HepG2 (cell line): ENCODE measurements around the gene C21orf91. TPM values are rescaled to one million over a fixed set of nuclear protein-coding genes. Genes with fewer than 3 reads are reported as not detected.

Source experiments
- ATAC-seq: fragments of 200-7000 bp; cut with Tn5 transposase; 3 replicates; pipeline ENCODE4 v1.9.1; 2020; ENCODE audit warnings: mild to moderate bottlenecking, moderate library complexity
- BruUV-seq: library from RNA; stranded (reverse); fragments of 400-500 nt; replicated peaks from 2 replicates; lab custom pipeline; 2021; lab: Mats Ljungman, UMichigan
- CTCF ChIA-PET: fragments of 300-600 bp; formaldehyde crosslinking; extraction: SDS; loops from one replicate; lab custom pipeline; 2021; ENCODE audit warnings: low total read pairs, inconsistent platforms, low intra/inter-chr PET ratio; lab: Yijun Ruan, JAX
- POLR2A ChIA-PET: fragments of 350-600 bp; sonication (Branson Sonifier 250); formaldehyde crosslinking; loops from one replicate; lab custom pipeline; 2020; ENCODE audit warnings: antibody characterized with exemption, inconsistent platforms; lab: Yijun Ruan, JAX
- DNase-seq: peaks from one replicate; pipeline ENCODE4 v3.0.0-alpha.2; 2015; ENCODE audit warnings: low spot score
- FAIRE-seq: peaks from 3 replicates; lab custom pipeline; 2011; peaks lifted over from hg19 to GRCh38; lab: Jason Lieb, UNC
- H2AFZ ChIP-seq: one replicate; pipeline ENCODE4 v1.6.1; 2011; ENCODE audit warnings: low read length, inconsistent platforms
- H3K27ac ChIP-seq: fragments of 300-600 bp; 3 replicates; pipeline ENCODE4 v1.8.0; 2011; ENCODE audit warnings: mixed run types, mild to moderate bottlenecking, mixed read lengths, low read length, inconsistent platforms; ENCODE audit not compliant: insufficient read depth; ENCODE audit errors: extremely low read length
- H3K27me3 ChIP-seq, 2 experiments: fragments of 200-600 bp in 1 of 2; 2 replicates in 1 of 2; 3 replicates in 1 of 2; pipeline versions ENCODE4 v1.6.0 to v1.8.0; 2011; ENCODE audit warnings: low read length in 2 of 2, mild to moderate bottlenecking in 2 of 2, moderate library complexity in 2 of 2, inconsistent platforms in 1 of 2; ENCODE audit not compliant: insufficient read depth in 2 of 2, control insufficient read depth in 1 of 2
- H3K36me3 ChIP-seq, 2 experiments: fragments of 200-600 bp in 1 of 2; replicated peaks in 1 of 2; 2 replicates in 1 of 2; 3 replicates in 1 of 2; pipeline versions ENCODE4 v1.5.1 to v1.8.0; 2011; ENCODE audit warnings: low read length in 2 of 2, inconsistent platforms in 1 of 2; ENCODE audit not compliant: insufficient read depth in 2 of 2, control insufficient read depth in 1 of 2
- H3K4me1 ChIP-seq: 2 replicates; pipeline ENCODE4 v1.5.1; 2012; ENCODE audit warnings: low read length, inconsistent platforms; ENCODE audit not compliant: insufficient read depth
- H3K4me2 ChIP-seq: 2 replicates; pipeline ENCODE4 v1.6.0; 2011; ENCODE audit warnings: low read depth, low read length, inconsistent platforms
- H3K4me3 ChIP-seq, 3 experiments: fragments of 200-600 bp in 1 of 3; sonication (generic), shearing (Covaris generic) in 1 of 3; replicated peaks in 1 of 3; 2 replicates each; pipeline ENCODE4 v1.5.1; 2011 to 2016; ENCODE audit warnings: low read length in 3 of 3, inconsistent platforms in 2 of 3, low read depth in 2 of 3, mild to moderate bottlenecking in 2 of 3, control low read depth in 1 of 3, mixed read lengths in 1 of 3; ENCODE audit not compliant: insufficient read depth in 1 of 3
- H3K79me2 ChIP-seq: one replicate; pipeline ENCODE4 v1.6.1; 2011; ENCODE audit warnings: low read length, inconsistent platforms; ENCODE audit not compliant: insufficient read depth
- H3K9ac ChIP-seq: 2 replicates; pipeline ENCODE4 v1.6.0; 2011; ENCODE audit warnings: mild to moderate bottlenecking, low read depth, low read length, inconsistent platforms; ENCODE audit not compliant: insufficient read depth
- H3K9me3 ChIP-seq: 2 replicates; pipeline ENCODE4 v1.5.1; 2012; ENCODE audit warnings: mild to moderate bottlenecking, low read length
- H4K20me1 ChIP-seq: 2 replicates; pipeline ENCODE4 v1.6.0; 2011; ENCODE audit warnings: inconsistent platforms, mild to moderate bottlenecking, low read length, moderate library complexity; ENCODE audit not compliant: insufficient read depth
- ATF7-NPFF ChIP-seq: sonication (generic); formaldehyde crosslinking; IDR thresholded peaks from 2 replicates; pipeline ENCODE4 v1.8.1; 2023; ENCODE audit warnings: mild to moderate bottlenecking, low read depth, missing genetic modification reagents, moderate library complexity
- CBX1 ChIP-seq: IDR thresholded peaks from one replicate; pipeline ENCODE4 v1.6.1; 2016; ENCODE audit warnings: antibody characterized with exemption, low read depth
- CENPX ChIP-seq: sonication (generic); formaldehyde crosslinking; IDR thresholded peaks from 2 replicates; pipeline ENCODE4 v1.9.0; 2021; ENCODE audit warnings: mild to moderate bottlenecking, missing genetic modification reagents, moderate library complexity
- FOXO1 ChIP-seq: sonication (generic); formaldehyde crosslinking; IDR thresholded peaks from 2 replicates; pipeline ENCODE4 v1.4.0; 2020; ENCODE audit warnings: missing genetic modification reagents
- HNRNPH1 ChIP-seq: fragments of 200-400 bp; formaldehyde crosslinking; optimal IDR thresholded peaks from 2 replicates; pipeline ENCODE3; 2017; ENCODE audit warnings: mild to moderate bottlenecking, low read depth, low read length
- HOXA9 ChIP-seq: sonication (generic); formaldehyde crosslinking; IDR thresholded peaks from 2 replicates; pipeline ENCODE4 v1.8.1; 2022; ENCODE audit warnings: missing genetic modification reagents, mild to moderate bottlenecking, moderate library complexity, borderline replicate concordance
- PPARG ChIP-seq: conservative IDR thresholded peaks from 2 replicates; pipeline ENCODE4 v1.6.1; 2016; ENCODE audit warnings: missing biosample characterization, missing genetic modification reagents
- YY1 ChIP-seq: IDR thresholded peaks from 2 replicates; pipeline ENCODE4 v1.6.1; 2011; ENCODE audit warnings: low read length, low read depth, moderate library complexity, mild to moderate bottlenecking; ENCODE audit not compliant: insufficient read depth, insufficient replicate concordance
- ZNF251 ChIP-seq: sonication (generic); formaldehyde crosslinking; IDR thresholded peaks from 2 replicates; pipeline ENCODE4 v1.9.0; 2021; ENCODE audit warnings: mild to moderate bottlenecking, missing genetic modification reagents
- ZNF263 ChIP-seq: sonication (generic); formaldehyde crosslinking; IDR thresholded peaks from 2 replicates; pipeline ENCODE4 v1.4.0; 2020; ENCODE audit warnings: missing genetic modification reagents
- ZNF441 ChIP-seq: sonication (generic); formaldehyde crosslinking; IDR thresholded peaks from 2 replicates; pipeline ENCODE4 v1.7.0; 2021; ENCODE audit warnings: missing genetic modification reagents, borderline replicate concordance
- ZNF724P ChIP-seq: sonication (generic); formaldehyde crosslinking; IDR thresholded peaks from 2 replicates; pipeline ENCODE4 v1.8.0; 2022; ENCODE audit warnings: missing genetic modification reagents, borderline replicate concordance
- WGBS: methylation state at CpG from one replicate; pipeline ENCODE4 v1.1.6; 2017; ENCODE audit warnings: low lambda C conversion rate; 5-methylcytosine and 5-hydroxymethylcytosine counted together
- in situ Hi-C: cut with HindIII; loops from 2 replicates; pipeline ENCODE4 v1.10.0; 2017; ENCODE audit warnings: low pct_unique_long_range_greater_than_20kb; ENCODE audit not compliant: extremely low pct_ligation_motif_present
- intact Hi-C: fragments of 100-400 bp; cut with micrococcal nuclease; formaldehyde crosslinking; loops from one replicate; pipeline ENCODE4 v1.10.0; 2022; ENCODE audit not compliant: unreplicated experiment
- polyA plus RNA-seq, 8 experiments: library from polyadenylated mRNA; depleted of rRNA in 3 of 8; stranded (reverse) in 7 of 8; unstranded in 1 of 8; fragments of >200 nt; fragmentation: Illumina TruSeq in 4 of 8; extraction: Trizol in 4 of 8; gene quantifications; 2 replicates each; pipeline versions ENCODE4 v1.2.1 to v1.2.3, GENCODE V29; 2011 to 2016; ENCODE audit warnings: low read depth in 4 of 8, missing spikeins in 1 of 8, mixed read lengths in 1 of 8; ENCODE audit not compliant: insufficient read depth in 1 of 8
- total RNA-seq, 5 experiments: library from RNA; depleted of rRNA; stranded (reverse); fragments of >200 nt; fragmentation: Illumina TruSeq; extraction: Trizol; gene quantifications; 2 replicates each; pipeline ENCODE4 v1.2.3, GENCODE V29; 2016; ENCODE audit warnings: low read depth in 1 of 5
- TF ChIP-seq, protein P1 (sequence below): sonication (generic); formaldehyde crosslinking; IDR thresholded peaks from 2 replicates; pipeline ENCODE4 v1.4.0; 2020; ENCODE audit warnings: mild to moderate bottlenecking, missing genetic modification reagents
- TF ChIP-seq, protein P2 (sequence below): IDR thresholded peaks from 2 replicates; pipeline ENCODE4 v1.6.1; 2018; ENCODE audit warnings: missing genetic modification reagents
- TF ChIP-seq, protein P3 (sequence below): sonication (generic); formaldehyde crosslinking; IDR thresholded peaks from 2 replicates; pipeline ENCODE4 v1.8.0; 2022; ENCODE audit warnings: mild to moderate bottlenecking, missing genetic modification reagents, moderate library complexity

Gene C21orf91
- total and polyA plus RNA-seq, 2 of the 13 experiments (the other 11 are each of a cell fraction or from before 2014, with no cell fraction given): 2.9 to 7.8 TPM

DNA sequence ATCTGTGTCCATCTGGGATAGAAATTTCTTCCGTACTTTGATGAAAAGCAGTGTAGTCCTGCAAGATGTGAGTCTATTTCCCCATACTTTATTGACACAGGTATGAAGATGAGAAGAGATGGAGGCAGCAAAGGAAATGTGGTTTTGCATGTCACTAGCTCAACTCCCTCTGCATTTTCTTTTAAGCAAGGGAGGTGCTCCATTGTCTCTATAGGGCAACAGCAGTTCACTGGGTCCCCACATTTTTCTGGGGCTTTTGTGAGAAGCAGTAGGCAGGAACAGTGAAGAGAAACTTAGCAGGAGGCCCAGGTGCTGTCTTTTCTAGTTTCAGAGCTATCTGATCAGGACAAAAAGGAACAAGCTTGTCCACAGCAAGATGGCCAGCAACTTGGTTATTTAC, 37.1 kb downstream of the C21orf91 start:
- Histone ChIP-seq H3K4me2 (no peak overlapping the region), H3K9me3 (no peaks in the 10 kb centered on the region), H3K4me1 (peaks cover 12% of the 10 kb centered on the region), H3K27ac (no peak overlapping the region), H2AFZ (no peak overlapping the region), H3K4me3 (no peak overlapping the region), H3K36me3 (peaks cover 0 to 1% of the 10 kb centered on the region in 2 experiments; a peak in 2 of 5 replicates), H4K20me1 (no peaks in the 10 kb centered on the region), H3K27me3 (no peaks in the 10 kb centered on the region), H3K79me2 (no peaks in the 10 kb centered on the region), H3K9ac (no peak overlapping the region)
- FAIRE-seq: no peak
- BruUV-seq: no TSS peak
- TF ChIP-seq ZNF251 (no peak), ZNF263 (CRISPR knock-in tag) (no peak), CBX1 (no peak), ZNF724P (CRISPR knock-in tag) (no peak), PPARG (CRISPR knock-in tag) (no peak), ATF7-NPFF (no peak), FOXO1 (no peak), ZNF441 (CRISPR knock-in tag) (no peak), HOXA9 (CRISPR knock-in tag) (no peak), YY1 (no peak), HNRNPH1 (no peak), CENPX (no peak)
- TF ChIP-seq, protein P1, sequence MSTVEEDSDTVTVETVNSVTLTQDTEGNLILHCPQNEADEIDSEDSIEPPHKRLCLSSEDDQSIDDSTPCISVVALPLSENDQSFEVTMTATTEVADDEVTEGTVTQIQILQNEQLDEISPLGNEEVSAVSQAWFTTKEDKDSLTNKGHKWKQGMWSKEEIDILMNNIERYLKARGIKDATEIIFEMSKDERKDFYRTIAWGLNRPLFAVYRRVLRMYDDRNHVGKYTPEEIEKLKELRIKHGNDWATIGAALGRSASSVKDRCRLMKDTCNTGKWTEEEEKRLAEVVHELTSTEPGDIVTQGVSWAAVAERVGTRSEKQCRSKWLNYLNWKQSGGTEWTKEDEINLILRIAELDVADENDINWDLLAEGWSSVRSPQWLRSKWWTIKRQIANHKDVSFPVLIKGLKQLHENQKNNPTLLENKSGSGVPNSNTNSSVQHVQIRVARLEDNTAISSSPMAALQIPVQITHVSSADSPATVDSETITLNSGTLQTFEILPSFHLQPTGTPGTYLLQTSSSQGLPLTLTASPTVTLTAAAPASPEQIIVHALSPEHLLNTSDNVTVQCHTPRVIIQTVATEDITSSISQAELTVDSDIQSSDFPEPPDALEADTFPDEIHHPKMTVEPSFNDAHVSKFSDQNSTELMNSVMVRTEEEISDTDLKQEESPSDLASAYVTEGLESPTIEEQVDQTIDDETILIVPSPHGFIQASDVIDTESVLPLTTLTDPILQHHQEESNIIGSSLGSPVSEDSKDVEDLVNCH (CRISPR knock-in tag): no peak
- TF ChIP-seq, protein P2, sequence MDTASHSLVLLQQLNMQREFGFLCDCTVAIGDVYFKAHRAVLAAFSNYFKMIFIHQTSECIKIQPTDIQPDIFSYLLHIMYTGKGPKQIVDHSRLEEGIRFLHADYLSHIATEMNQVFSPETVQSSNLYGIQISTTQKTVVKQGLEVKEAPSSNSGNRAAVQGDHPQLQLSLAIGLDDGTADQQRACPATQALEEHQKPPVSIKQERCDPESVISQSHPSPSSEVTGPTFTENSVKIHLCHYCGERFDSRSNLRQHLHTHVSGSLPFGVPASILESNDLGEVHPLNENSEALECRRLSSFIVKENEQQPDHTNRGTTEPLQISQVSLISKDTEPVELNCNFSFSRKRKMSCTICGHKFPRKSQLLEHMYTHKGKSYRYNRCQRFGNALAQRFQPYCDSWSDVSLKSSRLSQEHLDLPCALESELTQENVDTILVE: no peak
- TF ChIP-seq, protein P3, sequence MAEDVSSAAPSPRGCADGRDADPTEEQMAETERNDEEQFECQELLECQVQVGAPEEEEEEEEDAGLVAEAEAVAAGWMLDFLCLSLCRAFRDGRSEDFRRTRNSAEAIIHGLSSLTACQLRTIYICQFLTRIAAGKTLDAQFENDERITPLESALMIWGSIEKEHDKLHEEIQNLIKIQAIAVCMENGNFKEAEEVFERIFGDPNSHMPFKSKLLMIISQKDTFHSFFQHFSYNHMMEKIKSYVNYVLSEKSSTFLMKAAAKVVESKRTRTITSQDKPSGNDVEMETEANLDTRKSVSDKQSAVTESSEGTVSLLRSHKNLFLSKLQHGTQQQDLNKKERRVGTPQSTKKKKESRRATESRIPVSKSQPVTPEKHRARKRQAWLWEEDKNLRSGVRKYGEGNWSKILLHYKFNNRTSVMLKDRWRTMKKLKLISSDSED (CRISPR knock-in tag): no peak
- in situ Hi-C loops: no loop called here
- WGBS: 95% methylated on average over 1 of the region's 1 CpG
- ChIA-PET POLR2A (no interaction called here), CTCF (no interaction called here)
- intact Hi-C loops: no loop called here
- no peak for DNase-seq
- no peak for ATAC-seq
